Peyer's patch (tissue), 4 donors: ENCODE data around the gene TRAF2.

Experiments used
- POLR2A ChIP-seq, 2 donors: fragments of 450-650 bp; IDR thresholded peaks; one replicate each; pipeline ENCODE4 v1.5.1; 2017; ENCODE audit warnings: antibody characterized with exemption in 2 of 2, mild to moderate bottlenecking in 2 of 2, moderate library complexity in 2 of 2
- TF ChIP-seq, protein P1 (sequence below), 6 experiments: fragments of 450-650 bp in 4 of 6; fragments of 200-600 bp in 2 of 6; sonication (generic) in 1 of 6; IDR thresholded peaks; one replicate each; pipeline ENCODE4 v1.5.1; 2017 to 2019; ENCODE audit warnings: antibody characterized with exemption in 6 of 6, mild to moderate bottlenecking in 3 of 6, moderate library complexity in 1 of 6

DNA sequence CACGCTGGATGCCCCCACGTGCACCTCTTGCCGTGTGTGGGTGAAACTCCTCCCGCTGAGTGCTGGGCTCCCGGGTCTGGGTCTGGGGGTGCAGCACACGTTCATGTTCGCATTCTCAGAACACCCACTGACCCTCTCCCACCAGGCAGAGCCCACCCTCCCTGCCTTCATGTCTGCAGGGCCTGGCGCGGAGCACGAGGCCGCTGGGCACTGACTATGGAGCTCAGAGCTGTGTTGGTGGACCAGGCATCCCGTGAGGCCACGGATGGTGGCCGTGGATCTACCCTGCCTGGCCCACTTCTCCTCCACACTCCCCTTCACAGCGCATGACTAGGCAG lies 74.6 kb downstream of the TRAF2 start:
- TF ChIP-seq POLR2A (IDR thresholded peaks at IDR 0.05), result no peak
- TF ChIP-seq, protein P1, sequence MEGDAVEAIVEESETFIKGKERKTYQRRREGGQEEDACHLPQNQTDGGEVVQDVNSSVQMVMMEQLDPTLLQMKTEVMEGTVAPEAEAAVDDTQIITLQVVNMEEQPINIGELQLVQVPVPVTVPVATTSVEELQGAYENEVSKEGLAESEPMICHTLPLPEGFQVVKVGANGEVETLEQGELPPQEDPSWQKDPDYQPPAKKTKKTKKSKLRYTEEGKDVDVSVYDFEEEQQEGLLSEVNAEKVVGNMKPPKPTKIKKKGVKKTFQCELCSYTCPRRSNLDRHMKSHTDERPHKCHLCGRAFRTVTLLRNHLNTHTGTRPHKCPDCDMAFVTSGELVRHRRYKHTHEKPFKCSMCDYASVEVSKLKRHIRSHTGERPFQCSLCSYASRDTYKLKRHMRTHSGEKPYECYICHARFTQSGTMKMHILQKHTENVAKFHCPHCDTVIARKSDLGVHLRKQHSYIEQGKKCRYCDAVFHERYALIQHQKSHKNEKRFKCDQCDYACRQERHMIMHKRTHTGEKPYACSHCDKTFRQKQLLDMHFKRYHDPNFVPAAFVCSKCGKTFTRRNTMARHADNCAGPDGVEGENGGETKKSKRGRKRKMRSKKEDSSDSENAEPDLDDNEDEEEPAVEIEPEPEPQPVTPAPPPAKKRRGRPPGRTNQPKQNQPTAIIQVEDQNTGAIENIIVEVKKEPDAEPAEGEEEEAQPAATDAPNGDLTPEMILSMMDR (IDR thresholded peaks at IDR 0.05), result no peak
